SKM-1 treated with dmso at 0.1 percent for 144 hours (cell line): Measurements from ENCODE around the gene USP32.
A peak's percentile ranks its signal among the peaks of the same experiment; 100 is the strongest.
"Not testable (repeated sequence)": the region's sequence is repeated elsewhere in the genome, so short reads cannot be mapped to it uniquely, and the experiment has no call there.

Experiments used
- DNase-seq: peaks from one replicate; lab custom pipeline; 2025; ENCODE audit not compliant: unreplicated experiment; lab: John Stamatoyannopoulos, UW

USP32 gene

DNA sequence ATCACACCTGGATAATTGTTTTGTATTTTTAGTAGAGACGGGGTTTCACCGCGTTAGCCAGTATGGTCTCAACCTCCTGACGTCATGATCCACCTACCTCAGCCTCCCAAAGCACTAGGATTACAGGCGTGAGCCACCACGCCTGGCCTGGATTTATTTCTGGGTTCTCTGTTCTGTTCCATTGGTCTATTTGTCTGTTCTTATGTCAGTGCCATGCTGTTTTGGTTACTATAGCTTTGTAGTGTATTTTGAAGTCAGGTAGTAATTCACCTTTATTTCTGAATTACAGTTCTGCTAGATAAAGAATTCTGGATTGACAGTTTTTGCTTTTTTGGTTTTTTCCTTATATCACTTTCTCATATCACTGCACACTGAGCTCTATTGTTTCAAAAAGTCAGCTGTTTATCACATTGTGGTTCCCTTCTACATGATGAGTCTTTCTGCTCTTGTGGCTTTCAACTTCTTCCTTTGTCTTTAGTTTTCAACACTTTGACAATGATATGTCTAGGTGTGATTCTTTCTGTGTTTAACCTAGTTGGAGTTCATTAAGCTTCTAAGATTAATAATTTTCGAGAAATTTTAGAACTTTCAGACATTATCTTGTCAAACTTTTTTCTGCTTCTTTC, 144.0 kb downstream of the USP32 start:
- DNase-seq, result no peak

DNA sequence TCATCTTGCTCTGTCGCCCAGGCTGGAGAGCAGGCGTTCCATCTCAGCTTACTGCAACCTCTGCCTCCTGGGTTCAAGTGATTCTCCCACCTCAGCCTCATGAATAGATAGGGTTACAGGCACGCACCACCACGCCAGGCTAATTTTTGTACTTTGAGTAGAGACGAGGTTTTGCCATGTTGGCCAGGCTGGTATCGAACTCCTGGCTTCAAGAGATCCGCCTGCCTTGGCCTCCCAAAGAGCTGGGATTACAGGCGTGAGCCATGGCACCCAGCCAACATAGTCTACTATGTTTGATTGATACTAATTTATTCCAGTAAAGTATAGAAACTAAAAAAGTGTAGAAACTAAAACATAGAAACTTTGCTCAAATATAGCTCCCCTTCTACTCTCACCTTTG, 147.3 kb downstream of the USP32 start:
- no peak for DNase-seq

DNA sequence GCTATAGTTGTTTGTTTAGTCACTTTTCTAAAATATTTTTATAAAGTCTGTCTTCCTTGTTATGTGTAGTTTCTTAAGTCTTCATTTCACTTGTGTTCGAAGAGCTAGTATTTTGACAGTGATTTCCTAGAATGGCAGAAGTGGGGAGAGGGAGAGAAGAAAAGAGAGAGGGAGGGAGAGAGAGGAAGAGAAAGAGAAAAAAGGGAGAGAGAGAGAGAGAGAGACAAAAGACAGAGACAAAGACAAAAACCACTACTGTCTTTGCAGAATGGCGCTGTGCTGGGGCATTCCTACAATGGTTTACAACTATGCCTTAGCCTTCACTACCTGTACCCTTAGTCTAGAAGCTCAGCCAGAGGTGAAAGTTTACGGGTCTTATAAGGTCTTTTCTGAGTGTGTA, 151.6 kb downstream of the USP32 start:
- DNase-seq, result no peak

DNA sequence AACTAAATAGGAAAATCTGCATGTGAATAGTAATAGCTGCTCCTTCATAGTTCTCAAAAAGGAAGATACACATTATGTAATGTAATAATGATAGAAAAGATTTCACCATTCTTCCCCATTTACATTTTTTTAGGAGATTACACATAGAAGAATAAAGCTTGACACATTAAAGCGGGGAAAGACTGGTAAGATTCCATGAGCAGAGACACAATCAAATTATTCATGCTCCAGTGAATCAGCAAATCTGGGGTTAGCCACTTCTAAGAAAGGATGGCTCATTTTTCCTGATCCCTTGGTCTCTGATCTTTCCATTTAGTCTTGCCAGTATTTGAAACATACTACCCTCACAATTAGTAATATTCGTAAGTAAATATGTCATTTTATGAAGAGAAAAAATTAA, 160.2 kb downstream of the USP32 start:
- DNase-seq, result no peak

DNA sequence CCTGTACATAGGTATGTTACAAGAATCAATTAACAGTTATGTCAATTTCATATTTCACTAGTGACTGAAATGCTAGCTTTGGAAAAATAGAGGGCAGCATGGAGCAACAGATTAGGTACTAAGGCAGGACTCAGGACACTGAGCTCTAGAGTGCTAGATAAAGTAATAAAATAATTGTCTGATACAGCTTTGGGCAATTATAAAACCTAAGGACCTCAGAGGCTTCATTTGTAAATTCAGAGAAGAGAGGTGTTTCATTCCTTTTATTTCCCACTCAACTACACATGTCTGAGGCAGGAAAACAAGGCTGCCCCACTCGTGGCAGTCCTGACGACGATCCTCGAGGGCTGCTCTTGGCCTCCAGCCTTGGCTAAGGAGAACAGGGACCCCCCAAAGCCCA, 160.7 kb downstream of the USP32 start:
- DNase-seq, result peak; percentile 10

DNA sequence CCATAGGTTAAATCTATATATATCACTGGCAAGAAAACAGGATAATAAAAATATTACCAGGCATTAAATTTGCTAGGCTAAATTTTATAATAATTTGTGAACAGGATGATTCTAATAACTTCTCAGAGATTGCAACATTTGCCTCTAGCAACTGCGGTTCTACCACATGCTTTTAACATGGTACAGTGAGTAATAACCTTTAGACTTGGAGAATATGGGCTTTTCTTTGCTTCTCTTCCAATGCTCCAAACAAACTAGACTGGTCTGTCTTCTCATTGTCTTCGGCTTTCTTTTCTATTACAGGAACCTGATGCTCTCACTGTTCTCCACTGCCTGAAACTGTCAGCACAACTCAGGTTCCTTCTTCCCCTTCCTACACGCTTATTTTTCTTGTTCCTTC, 161.6 kb downstream of the USP32 start:
- no peak for DNase-seq

DNA sequence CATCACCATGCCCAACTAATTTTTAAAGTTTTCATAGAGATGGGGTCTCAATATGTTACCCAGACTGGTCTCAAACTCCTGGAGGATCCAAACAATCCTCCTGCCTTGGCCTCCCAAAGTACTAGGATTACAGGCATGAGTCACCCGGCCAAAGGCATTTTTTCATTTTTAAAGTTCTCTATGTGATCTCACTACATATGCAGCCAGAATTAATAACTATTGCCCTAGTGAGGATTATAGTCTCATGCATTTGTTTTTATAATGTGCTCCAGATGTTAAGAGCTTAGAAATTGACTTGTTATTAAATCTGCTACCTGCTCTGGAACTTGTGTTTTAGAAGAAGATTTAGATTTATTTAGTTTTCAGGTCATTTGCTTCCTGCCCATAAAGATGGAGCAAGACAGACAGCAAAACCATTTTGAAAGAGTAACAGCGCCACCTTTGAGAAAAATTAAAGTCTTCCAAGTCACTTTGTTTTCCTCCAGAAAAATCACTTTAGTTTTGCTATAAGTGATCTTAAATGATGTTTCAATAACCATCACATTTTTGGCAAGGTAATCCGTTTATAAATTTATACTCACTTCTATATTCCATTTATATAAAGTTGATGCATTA, 162.6 kb downstream of the USP32 start:
- DNase-seq, result no peak

DNA sequence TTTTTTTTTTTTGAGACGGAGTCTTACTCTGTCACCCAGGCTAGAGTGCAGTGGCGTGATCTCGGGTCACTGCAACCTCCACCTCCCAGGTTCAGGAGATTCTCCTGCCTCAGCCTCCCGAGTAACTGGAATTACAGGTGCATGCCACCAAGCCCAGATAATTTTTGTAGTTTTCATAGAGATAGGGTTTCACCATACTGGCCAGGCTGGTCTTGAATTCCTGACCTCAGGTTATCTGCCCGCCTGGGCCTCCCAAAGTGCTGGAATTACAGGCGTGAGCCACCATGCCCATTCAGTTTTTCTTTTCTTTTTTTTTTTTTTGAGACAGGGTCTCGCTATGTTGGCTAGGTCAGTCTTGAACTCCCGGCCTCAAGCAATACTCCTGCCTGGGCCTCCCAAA, 164.7 kb downstream of the USP32 start:
- DNase-seq, result not testable (repeated sequence)

DNA sequence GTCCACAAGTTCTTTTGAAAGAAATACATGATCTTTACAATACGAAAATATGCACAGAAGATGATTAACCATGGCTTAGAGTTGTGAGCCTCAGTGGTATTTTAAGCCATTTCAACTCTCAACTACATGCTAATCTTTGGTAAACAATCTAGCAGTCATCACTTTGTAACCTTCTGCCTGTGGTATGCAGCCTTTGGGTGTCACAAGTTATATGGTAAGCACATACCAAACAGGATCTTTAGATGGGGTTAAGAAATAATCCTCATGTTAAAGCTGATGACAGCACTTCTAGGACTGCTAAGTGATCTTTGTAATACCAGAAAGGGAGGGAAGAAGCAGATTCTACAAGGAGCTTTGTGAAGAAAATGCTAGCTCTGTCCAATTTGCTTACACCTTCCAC, 167.9 kb downstream of the USP32 start:
- no peak for DNase-seq

DNA sequence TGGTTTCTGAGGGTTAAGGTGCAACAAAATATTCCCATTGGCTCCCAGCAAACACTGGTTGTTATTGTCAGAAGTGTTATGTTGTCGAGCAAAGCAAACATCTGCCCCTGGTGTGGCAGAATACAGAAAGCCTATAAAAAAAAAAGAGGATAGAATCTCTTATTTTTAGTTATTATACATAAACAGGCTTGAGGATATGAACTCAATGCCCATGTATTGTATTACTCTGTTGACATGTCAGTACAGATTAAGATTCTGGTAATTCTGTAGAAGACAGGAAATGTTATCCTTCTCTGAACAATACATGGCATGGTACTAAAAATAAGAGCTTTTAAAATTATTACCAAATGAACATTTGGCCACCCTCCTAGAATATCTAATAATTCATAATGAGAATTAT, 168.5 kb downstream of the USP32 start:
- no peak for DNase-seq

DNA sequence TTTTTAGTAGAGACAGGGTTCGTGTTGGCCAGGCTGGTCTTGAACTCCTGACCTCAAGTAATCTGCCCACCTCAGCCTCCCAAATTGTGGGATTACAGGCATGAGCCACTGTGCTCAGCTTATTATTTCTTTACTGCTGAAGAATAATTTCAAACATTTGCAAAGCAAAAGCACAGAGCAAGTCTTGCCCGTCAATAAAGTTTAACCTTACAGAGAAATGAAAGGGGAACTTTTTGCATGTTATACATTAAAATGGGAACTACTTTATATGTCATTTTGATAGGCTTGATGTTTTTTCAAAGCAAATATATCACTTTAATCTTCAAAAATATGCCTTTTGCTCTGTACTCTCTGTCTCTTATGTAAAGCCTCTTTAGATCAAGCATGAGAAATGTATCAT, 173.2 kb downstream of the USP32 start:
- not testable (repeated sequence) for DNase-seq

DNA sequence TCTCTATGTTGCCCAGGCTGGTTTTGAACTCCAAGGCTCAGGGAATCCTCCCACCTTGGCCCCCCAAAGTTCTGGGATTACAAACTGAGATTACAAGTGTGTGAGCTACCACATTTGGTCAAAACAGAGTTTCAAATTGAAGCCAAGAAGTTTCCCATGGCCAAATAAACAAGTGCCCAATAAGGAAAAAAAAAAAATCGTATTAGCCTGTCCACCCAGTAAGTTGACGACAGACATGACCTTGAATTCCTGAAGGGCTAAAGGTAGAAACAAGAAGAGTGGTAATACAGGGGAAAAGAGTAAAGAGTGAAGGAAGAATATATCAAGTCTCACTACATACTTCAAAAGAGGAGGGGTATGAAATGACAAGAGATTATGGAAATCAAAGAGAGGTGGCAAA, 176.0 kb downstream of the USP32 start:
- not testable (repeated sequence) for DNase-seq

DNA sequence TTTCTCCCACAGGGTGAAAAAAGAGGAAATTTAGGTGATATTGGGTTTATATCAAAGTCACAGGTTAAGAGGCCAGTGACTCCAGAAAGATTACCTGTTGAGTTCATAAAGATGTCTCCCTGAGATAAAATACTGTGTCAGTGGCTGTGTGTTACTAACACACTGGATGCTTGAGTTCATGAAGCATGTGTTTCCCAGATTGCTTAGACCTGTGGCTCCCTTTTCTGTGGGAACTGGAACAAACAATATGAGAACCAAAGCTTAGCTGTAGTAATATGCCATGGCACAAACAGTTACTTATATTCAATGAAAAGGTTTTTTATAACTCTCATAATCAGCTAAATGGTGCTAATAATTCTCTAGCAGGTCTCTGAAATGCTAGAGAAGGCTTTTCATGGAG, 180.7 kb downstream of the USP32 start:
- not testable (repeated sequence) for DNase-seq

DNA sequence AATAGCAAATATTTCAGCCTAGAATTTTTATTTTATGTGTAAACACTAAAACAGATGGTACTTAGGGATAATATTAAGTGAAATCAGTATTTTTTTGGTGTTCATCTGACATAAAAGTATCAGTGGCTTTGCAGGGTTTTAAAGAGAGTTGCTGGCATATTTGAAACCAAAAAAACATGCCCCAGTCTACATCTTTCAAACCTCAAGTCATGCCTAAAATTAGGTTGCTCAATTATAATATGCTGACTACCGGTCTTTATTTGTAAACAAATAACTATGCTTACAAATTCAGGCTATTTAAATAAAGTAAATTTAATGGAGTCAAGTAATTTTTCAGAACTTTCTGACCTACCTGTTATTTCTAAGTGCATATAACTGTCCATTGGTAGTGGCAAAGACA, 183.6 kb downstream of the USP32 start:
- not testable (repeated sequence) for DNase-seq

DNA sequence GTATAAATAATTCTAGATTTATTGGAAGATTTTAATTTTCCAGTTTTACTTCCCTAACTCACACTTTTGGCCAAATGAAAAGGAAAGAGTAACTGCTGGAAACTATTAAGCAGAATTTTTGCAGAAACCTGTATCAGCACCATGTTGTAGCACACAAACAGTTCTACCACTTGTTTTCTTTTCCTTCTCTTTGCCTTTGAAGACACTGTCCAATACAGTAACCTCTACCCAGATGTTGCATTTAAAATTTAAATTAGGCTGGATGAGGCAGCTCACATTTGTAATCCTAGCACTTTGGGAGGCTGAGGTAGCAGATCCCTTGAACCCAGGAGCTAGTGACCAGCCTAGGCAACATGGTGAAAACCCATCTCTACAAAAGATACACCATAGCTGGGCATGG, 186.2 kb downstream of the USP32 start:
- DNase-seq, result not testable (repeated sequence)

DNA sequence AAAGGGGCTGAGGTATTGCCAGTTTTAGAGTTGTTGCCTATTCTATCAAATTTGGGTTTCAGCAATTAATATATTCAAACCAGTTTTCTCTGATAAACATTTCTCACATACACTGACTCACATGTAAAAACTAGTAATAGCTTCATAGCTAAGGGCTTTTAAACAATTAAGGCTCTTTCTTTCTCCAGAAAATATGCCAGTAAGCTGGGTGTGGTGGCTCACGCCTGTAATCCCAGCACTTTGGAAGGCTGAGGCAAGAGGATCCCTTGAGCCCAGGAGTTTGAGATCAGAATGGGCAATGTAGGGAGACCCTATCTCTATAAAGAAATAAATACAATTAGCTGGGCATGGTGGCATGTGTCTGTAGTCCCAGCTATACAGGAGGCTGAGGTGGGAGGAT, 193.3 kb downstream of the USP32 start:
- not testable (repeated sequence) for DNase-seq

DNA sequence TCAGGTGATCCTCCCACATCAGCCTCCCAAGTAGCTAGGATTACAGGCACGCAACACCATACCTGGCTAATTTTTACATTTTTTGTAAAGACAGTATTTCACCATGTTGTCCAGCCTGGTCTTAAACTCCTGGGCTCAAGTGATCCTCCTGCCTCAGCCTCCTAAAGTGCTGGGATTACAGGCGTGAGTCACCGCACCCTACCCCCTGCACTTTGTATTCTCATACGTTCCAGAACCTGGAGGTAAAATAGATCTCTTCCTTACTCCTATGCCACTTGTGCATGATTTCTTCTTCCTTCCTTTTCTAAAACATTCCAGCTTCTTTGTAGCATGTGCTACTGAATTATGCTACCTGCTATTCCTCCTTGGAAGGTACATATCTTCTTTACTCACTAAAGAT, 197.8 kb downstream of the USP32 start:
- not testable (repeated sequence) for DNase-seq

DNA sequence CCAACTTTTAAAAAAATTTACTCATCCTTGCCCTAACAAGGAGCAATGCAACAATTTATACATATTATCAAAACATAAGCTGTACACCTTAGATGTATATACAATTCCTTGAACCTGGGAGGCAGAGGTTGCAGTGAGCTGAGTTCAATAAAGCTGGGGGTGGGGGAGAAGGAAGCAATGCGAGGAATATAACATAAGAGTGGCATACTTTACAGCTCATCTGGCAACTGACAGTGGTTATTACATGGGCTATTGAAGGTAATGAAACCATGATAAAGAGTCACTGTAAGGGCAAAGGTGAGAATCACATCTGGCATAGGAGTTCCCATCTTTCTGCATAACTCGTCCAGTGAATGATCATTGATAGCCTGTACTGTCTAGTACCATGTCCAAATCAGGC, 198.5 kb downstream of the USP32 start:
- DNase-seq, result no peak

DNA sequence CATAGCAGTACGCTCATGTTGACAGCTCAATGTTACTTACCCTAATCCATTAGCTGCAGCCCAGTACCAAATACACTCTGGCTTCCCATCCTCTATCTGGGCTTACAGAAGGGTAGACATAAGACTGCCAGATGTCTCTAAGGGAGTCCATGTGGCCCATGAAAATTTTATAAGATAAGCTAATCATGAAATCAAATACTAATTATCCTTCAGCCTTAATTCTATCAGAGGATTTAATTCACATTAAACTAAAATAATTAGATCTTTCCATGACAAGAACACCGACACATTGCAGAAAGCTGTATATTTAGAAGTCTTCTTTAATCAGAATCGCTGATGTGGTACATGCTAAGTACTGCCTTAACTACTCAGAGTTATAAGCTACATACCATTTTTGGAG, 198.9 kb downstream of the USP32 start:
- DNase-seq, result not testable (repeated sequence)

DNA sequence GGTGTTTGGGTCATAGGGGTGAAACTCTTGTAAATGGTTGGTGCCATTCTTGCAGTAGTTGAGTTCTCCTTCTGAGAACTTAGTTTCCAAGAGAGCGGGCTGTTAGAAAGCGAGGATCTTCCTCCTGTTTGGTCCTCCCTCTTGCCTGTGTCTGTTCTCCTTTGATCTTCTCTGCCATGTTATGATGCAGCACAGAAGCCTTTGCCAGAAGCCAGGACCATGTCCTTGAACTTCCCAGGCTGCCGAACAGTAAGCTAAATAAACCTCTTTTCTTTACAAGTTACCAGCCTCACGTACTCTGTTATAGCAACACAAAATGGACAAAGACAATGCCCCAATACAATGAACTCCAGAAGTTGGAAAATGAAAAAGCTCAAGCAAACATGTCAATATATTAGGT, 201.9 kb downstream of the USP32 start:
- not testable (repeated sequence) for DNase-seq

DNA sequence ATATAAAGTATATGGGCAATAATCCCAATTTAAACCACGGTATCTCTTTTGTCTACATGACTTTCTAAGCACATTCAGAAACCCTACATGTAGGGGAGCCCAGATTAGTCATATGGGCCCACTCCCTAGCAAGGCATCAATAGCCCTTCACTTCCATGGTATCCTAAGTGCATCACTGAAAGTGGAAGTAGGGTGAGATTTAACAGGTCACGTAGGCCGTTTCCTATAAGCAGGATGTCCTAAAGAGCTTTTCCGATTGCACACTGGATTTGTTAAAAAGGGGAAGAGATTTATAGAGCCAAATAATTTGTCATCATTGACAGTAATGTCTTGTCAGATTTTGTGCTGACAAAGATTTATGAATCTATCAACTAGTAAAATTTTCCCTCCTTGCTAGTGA, 203.2 kb downstream of the USP32 start:
- no peak for DNase-seq

DNA sequence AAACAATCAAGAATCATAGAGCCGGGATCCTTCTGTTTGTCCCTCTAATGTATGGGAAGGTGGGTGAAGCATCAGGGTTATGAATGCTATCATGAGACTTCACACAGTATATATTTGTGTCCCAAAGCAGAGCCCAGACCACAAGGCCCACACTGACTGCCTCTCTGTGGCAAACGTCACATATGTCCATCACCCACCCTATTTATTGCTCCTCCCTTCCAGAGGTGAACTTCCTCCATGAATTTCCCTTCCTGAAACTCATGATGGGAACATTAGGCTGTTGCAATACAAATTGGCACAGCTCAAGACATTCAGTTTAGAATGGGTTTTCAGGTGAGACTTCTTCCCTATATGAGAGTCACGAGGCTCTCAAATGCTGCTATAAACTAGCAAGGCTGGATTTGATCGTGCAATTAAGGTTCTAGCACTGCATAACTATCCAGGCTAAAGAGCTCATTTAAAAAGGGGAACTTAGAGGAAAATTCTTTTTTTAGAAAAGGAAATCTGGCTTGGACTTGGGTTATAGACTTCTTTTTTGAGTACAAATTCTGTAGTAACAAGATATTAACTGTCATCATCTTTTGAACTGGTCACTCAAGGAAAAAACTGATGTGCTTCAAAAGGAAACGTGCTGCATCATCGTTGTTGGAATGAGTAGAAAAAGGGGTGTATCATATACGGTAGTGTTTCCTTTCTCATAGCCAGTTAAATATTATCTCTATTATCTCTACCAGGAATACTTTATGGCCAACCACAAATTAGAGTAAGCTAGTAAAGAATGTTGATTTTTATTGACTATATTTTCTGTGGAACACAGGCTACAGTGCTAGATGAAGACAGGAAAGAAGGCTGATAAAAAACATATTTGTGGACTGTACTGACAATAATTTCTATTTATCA, 204.8 kb downstream of the USP32 start:
- not testable (repeated sequence) for DNase-seq
